K562 (cell line): ENCODE results near the gene KCNK4. TPM values are rescaled to one million over a fixed set of nuclear protein-coding genes. Genes with fewer than 3 reads are reported as not detected.
A peak's percentile ranks its signal among the peaks of the same experiment; 100 is the strongest.

Experiments
- BRF1 ChIP-seq: IDR thresholded peaks from 3 replicates; pipeline ENCODE4 v1.6.1; 2011; ENCODE audit warnings: borderline replicate concordance, mild to moderate bottlenecking; ENCODE audit not compliant: insufficient read length; ENCODE audit errors: extremely low read depth
- C11orf30 ChIP-seq: fragments of 450-650 bp; IDR thresholded peaks from 2 replicates; pipeline ENCODE4 v1.6.1; 2016; ENCODE audit warnings: low read depth, mild to moderate bottlenecking
- CBFA2T3 ChIP-seq: fragments of 450-650 bp; IDR thresholded peaks from 2 replicates; pipeline ENCODE4 v1.6.1; 2017
- CCNT2 ChIP-seq: IDR thresholded peaks from 2 replicates; pipeline ENCODE4 v1.6.1; 2011; ENCODE audit warnings: borderline replicate concordance, low read depth, mild to moderate bottlenecking, moderate library complexity, mixed read lengths, low read length; ENCODE audit not compliant: insufficient read length; ENCODE audit errors: extremely low read depth
- ESRRA ChIP-seq: fragments of 450-650 bp; IDR thresholded peaks from 2 replicates; pipeline ENCODE4 v1.6.1; 2014; ENCODE audit warnings: low read depth, mild to moderate bottlenecking, moderate library complexity, borderline replicate concordance
- FOXA1 ChIP-seq: fragments of 450-650 bp; IDR thresholded peaks from 2 replicates; pipeline ENCODE4 v1.6.1; 2016; ENCODE audit warnings: mild to moderate bottlenecking, borderline replicate concordance
- GATA2 ChIP-seq: sonication (generic); formaldehyde crosslinking; IDR thresholded peaks from 2 replicates; pipeline ENCODE4 v1.4.0; 2020; ENCODE audit warnings: mild to moderate bottlenecking, missing genetic modification reagents
- HDAC1 ChIP-seq, 2 experiments: fragments of 450-650 bp; IDR thresholded peaks; 2 replicates each; pipeline ENCODE4 v1.6.1; 2016 to 2017; ENCODE audit warnings: inconsistent platforms in 1 of 2, mild to moderate bottlenecking in 1 of 2, moderate library complexity in 1 of 2
- ILK ChIP-seq: fragments of 450-650 bp; IDR thresholded peaks from 2 replicates; pipeline ENCODE4 v1.6.1; 2016; ENCODE audit warnings: missing genetic modification characterization, low read depth, mild to moderate bottlenecking, missing compliant biosample characterization, moderate library complexity, borderline replicate concordance
- NFE2L1 ChIP-seq: fragments of 450-650 bp; IDR thresholded peaks from 2 replicates; pipeline ENCODE4 v1.6.1; 2016; ENCODE audit warnings: missing genetic modification characterization, low read depth, mild to moderate bottlenecking, missing compliant biosample characterization, moderate library complexity, borderline replicate concordance
- NFYB ChIP-seq: IDR thresholded peaks from 2 replicates; pipeline ENCODE4 v1.6.1; 2011; ENCODE audit warnings: mild to moderate bottlenecking, moderate library complexity; ENCODE audit not compliant: insufficient read length; ENCODE audit errors: extremely low read depth
- NRF1 ChIP-seq, 2 experiments: fragments of 450-650 bp; IDR thresholded peaks in 1 of 2; conservative IDR thresholded peaks in 1 of 2; 2 replicates each; pipeline ENCODE4 v1.6.1; 2014; ENCODE audit warnings: mild to moderate bottlenecking in 2 of 2
- POLR2G ChIP-seq: fragments of 200-400 bp; formaldehyde crosslinking; IDR thresholded peaks from 2 replicates; pipeline ENCODE4 v1.6.1; 2017; ENCODE audit warnings: low read depth, mild to moderate bottlenecking, antibody characterized with exemption, low read length, moderate library complexity
- RAD21 ChIP-seq, 2 experiments: fragments of 250-450 bp in 1 of 2; fragments of 450-650 bp in 1 of 2; sonication (Bioruptor Pico) in 1 of 2; formaldehyde crosslinking in 1 of 2; IDR thresholded peaks in 1 of 2; conservative IDR thresholded peaks in 1 of 2; 2 replicates each; pipeline versions ENCODE4 v1.4.0 to v1.8.0; 2020 to 2022; ENCODE audit warnings: mild to moderate bottlenecking in 2 of 2, moderate library complexity in 1 of 2
- RBFOX2 ChIP-seq: fragments of 200-400 bp; formaldehyde crosslinking; IDR thresholded peaks from 2 replicates; pipeline ENCODE4 v1.6.1; 2017; ENCODE audit warnings: low read depth, mild to moderate bottlenecking, low read length, moderate library complexity
- SMAD4 ChIP-seq: fragments of 250-450 bp; sonication (Bioruptor Pico); conservative IDR thresholded peaks from 2 replicates; pipeline ENCODE4 v1.8.0; 2021; ENCODE audit warnings: inconsistent platforms, mild to moderate bottlenecking, moderate library complexity
- SP1 ChIP-seq: sonication (generic); formaldehyde crosslinking; IDR thresholded peaks from 2 replicates; pipeline ENCODE4 v1.8.1; 2022; ENCODE audit warnings: mild to moderate bottlenecking, missing genetic modification reagents
- STAT5B ChIP-seq: fragments of 250-450 bp; sonication (Bioruptor Pico); IDR thresholded peaks from 2 replicates; pipeline ENCODE4 v1.8.0; 2021; ENCODE audit warnings: mild to moderate bottlenecking, inconsistent platforms
- ZNF121 ChIP-seq: sonication (generic); formaldehyde crosslinking; conservative IDR thresholded peaks from 2 replicates; pipeline ENCODE4 v1.8.0; 2022; ENCODE audit warnings: missing genetic modification reagents
- ZNF140 ChIP-seq: fragments of 250-450 bp; sonication (Bioruptor Pico); IDR thresholded peaks from 2 replicates; pipeline ENCODE4 v1.8.0; 2021; ENCODE audit warnings: moderate library complexity, mild to moderate bottlenecking, inconsistent platforms
- ZNF212 ChIP-seq: fragments of 450-650 bp; formaldehyde crosslinking; IDR thresholded peaks from 2 replicates; pipeline ENCODE4 v1.4.0; 2020; ENCODE audit warnings: mild to moderate bottlenecking
- ZNF561 ChIP-seq: fragments of 450-650 bp; formaldehyde crosslinking; conservative IDR thresholded peaks from 2 replicates; pipeline ENCODE4 v1.4.0; 2020; ENCODE audit warnings: mild to moderate bottlenecking, moderate library complexity
- ZSCAN29 ChIP-seq: fragments of 450-650 bp; IDR thresholded peaks from 2 replicates; pipeline ENCODE4 v1.6.1; 2017
- polyA plus RNA-seq, 8 experiments: library from polyadenylated mRNA; depleted of rRNA in 4 of 8; stranded (reverse) in 5 of 8; unstranded in 3 of 8; fragments of >200 nt; fragmentation: Nextera tagmentation in 2 of 8; fragmentation: Illumina TruSeq in 1 of 8; extraction: Ambion mirVana in 2 of 8; extraction: Trizol in 1 of 8; gene quantifications; 2 replicates each; pipeline versions ENCODE4 v1.2.1 to v1.2.3, GENCODE V29; 2011 to 2014; ENCODE audit warnings: inconsistent platforms in 1 of 8, missing spikeins in 1 of 8
- total RNA-seq, 7 experiments: library from RNA; depleted of rRNA in 6 of 7; stranded (reverse); fragments of >200 nt in 6 of 7; fragmentation: Illumina TruSeq in 2 of 7; extraction: Trizol in 2 of 7; gene quantifications; 2 replicates each; pipeline versions ENCODE4 v1.2.1 to v1.2.3, GENCODE V29; 2011 to 2021; ENCODE audit warnings: low replicate concordance in 1 of 7
- TF ChIP-seq, protein P1 (sequence below): fragments of 250-450 bp; sonication (Bioruptor Pico); IDR thresholded peaks from 2 replicates; pipeline ENCODE4 v1.8.0; 2022; ENCODE audit warnings: moderate library complexity, mild to moderate bottlenecking, inconsistent platforms
- TF ChIP-seq, protein P2 (sequence below): IDR thresholded peaks from 2 replicates; pipeline ENCODE4 v1.6.1; 2011; ENCODE audit not compliant: insufficient read length; ENCODE audit errors: extremely low read depth
- TF ChIP-seq, protein P3 (sequence below): fragments of 250-450 bp; sonication (Bioruptor Pico); IDR thresholded peaks from 2 replicates; pipeline ENCODE4 v1.6.1; 2021; ENCODE audit warnings: mild to moderate bottlenecking
- TF ChIP-seq, protein P4 (sequence below): fragments of 250-450 bp; sonication (Bioruptor Pico); IDR thresholded peaks from 2 replicates; pipeline ENCODE4 v1.8.0; 2021; ENCODE audit warnings: moderate library complexity, mild to moderate bottlenecking, inconsistent platforms

KCNK4 gene
- total and polyA plus RNA-seq, 9 of the 15 experiments (the other 6 are each of a cell fraction or from before 2014, with no cell fraction given), result not detected

DNA sequence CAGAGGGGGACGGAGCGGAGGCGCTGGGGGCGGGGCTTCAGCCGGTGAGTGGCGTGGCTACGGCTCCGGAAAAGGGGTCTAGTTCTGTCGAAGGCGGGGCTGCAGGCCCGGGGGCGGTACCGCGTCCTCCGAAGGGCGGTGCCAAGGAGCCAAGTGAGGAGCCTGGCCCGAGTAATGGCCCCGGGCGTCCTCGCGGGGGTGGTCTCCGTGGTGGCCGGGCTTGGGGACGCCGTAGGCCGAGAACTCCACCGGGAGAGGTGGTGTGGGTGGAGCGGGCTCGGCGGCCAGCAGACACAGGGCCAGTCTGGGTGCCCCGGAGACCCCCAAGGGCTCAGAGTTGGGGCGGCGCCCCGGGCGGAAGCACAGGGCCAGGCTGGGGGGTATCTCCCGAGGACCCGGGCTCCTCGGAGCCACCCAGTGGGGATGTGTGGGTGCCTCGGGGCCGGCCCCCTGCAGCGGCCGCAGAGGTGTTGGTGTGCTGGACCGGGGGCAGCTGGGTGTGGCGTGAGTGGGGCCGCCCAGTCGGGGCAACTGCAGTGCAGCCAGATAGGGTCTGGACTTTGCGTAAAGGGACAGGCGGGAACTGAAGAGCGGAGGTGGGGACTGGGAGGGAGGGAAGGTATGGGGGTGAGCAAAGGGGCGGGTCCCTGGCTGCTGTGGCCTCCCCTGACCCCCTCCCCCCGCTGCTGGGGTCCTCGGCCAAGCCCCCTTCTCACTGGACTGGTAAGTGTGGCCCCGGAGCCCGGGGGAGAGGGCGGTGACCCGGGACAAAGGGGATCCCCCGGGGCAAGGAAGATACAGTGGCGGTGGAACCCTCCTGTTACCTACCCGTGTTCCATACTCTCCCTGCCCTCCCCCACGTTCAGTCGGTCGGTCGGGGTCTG lies 49.4 kb upstream of the KCNK4 start (continued):
- TF ChIP-seq, protein P1, sequence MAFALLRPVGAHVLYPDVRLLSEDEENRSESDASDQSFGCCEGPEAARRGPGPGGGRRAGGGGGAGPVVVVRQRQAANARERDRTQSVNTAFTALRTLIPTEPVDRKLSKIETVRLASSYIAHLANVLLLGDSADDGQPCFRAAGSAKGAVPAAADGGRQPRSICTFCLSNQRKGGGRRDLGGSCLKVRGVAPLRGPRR (CRISPR knock-in tag), result no peak
- TF ChIP-seq, protein P2, sequence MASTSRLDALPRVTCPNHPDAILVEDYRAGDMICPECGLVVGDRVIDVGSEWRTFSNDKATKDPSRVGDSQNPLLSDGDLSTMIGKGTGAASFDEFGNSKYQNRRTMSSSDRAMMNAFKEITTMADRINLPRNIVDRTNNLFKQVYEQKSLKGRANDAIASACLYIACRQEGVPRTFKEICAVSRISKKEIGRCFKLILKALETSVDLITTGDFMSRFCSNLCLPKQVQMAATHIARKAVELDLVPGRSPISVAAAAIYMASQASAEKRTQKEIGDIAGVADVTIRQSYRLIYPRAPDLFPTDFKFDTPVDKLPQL, result no peak
- TF ChIP-seq NFE2L1 (tag) (no peak), ILK (tag) (no peak), ZSCAN29 (no peak), ESRRA (no peak; the same call in 1 of the 2 replicates), GATA2 (CRISPR knock-in tag) (no peak), SMAD4 (CRISPR knock-in tag) (no peak; the same call in 1 of the 2 replicates), CBFA2T3 (0 out of 2 replicates have a peak, but pooled peaks have one; percentile 3), ZNF561 (CRISPR knock-in tag) (no peak), NFYB (no peak), POLR2G (peak; percentile 79), NRF1 (conservative IDR thresholded peaks at IDR 0.05 in 1 of 2, IDR thresholded peaks at IDR 0.05 in 1 of 2) (no peak), ZNF121 (CRISPR knock-in tag) (no peak), ZNF140 (CRISPR knock-in tag) (no peak), CCNT2 (peak; percentile 14), SP1 (CRISPR knock-in tag) (peak; percentile 5; the same call in 1 of the 2 replicates), STAT5B (CRISPR knock-in tag) (no peak), ZNF212 (no peak), C11orf30 (no peak), HDAC1 (IDR thresholded peaks at IDR 0.05) (no peak; a peak in 1 of 4 replicates), RBFOX2 (peak; percentile 61), BRF1 (no peak), FOXA1 (no peak), RAD21 (CRISPR knock-in tag; conservative IDR thresholded peaks at IDR 0.05 in 1 of 2, IDR thresholded peaks at IDR 0.05 in 1 of 2) (0 out of 4 replicates have a peak, but pooled peaks of 1 of the 2 experiments have one; percentile 8)
- TF ChIP-seq, protein P3, sequence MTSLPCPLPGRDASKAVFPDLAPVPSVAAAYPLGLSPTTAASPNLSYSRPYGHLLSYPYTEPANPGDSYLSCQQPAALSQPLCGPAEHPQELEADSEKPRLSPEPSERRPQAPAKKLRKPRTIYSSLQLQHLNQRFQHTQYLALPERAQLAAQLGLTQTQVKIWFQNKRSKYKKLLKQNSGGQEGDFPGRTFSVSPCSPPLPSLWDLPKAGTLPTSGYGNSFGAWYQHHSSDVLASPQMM, result no peak
- TF ChIP-seq, protein P4, sequence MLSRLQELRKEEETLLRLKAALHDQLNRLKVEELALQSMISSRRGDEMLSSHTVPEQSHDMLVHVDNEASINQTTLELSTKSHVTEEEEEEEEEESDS, result no peak
